SH-SY5Y (cell line): Measurements from ENCODE around the gene PACS2.

Source experiments
- GATA2 ChIP-seq: IDR thresholded peaks from 2 replicates; pipeline ENCODE4 v1.6.1; 2011; ENCODE audit warnings: mild to moderate bottlenecking, low read depth, low read length
- GATA3 ChIP-seq: IDR thresholded peaks from 2 replicates; pipeline ENCODE4 v1.6.1; 2011; ENCODE audit warnings: low read depth, mild to moderate bottlenecking, low read length, moderate library complexity

- TF ChIP-seq GATA3 (no peak), GATA2 (no peak)
These were observed 64.5 kb downstream of the PACS2 start for GRCh38 chr14:105378873-105379685.
